MG63 (cell line): ENCODE results near the gene DDHD1. TPM values are rescaled to one million over a fixed set of nuclear protein-coding genes. Genes with fewer than 3 reads are reported as not detected.

Experiments
- DNase-seq: peaks from one replicate; pipeline ENCODE4 v3.0.0-alpha.2; 2020
- H3K27me3 ChIP-seq: fragments of 250-450 bp; sonication (Bioruptor Pico); 2 replicates; pipeline ENCODE4 v1.5.1; 2020; ENCODE audit warnings: mild to moderate bottlenecking, moderate library complexity
- H3K36me3 ChIP-seq: fragments of 250-450 bp; sonication (Bioruptor Pico); 2 replicates; pipeline ENCODE4 v1.5.1; 2020; ENCODE audit warnings: mild to moderate bottlenecking, moderate library complexity
- H3K4me3 ChIP-seq: fragments of 250-450 bp; sonication (Bioruptor Pico); 2 replicates; pipeline ENCODE4 v1.5.1; 2020; ENCODE audit warnings: mild to moderate bottlenecking, moderate library complexity
- H3K9me3 ChIP-seq: fragments of 250-450 bp; sonication (Bioruptor Pico); 2 replicates; pipeline ENCODE4 v1.5.1; 2020; ENCODE audit warnings: mild to moderate bottlenecking, moderate library complexity
- total RNA-seq: library from RNA; depleted of rRNA; stranded (reverse); fragments of >200 nt; shearing (Covaris generic); gene quantifications from 2 replicates; pipeline ENCODE4 v1.2.3, GENCODE V29; 2014; ENCODE audit warnings: low replicate concordance

Gene DDHD1
- total RNA-seq, 1 experiment from 2014 or later = 4.3 TPM

GRCh38 chr14:53027562-53027961 is 125.6 kb downstream of the DDHD1 start:
- H3K9me3 ChIP-seq = no peaks in the 10 kb centered on the region
- H3K27me3 ChIP-seq = no peaks in the 10 kb centered on the region
- H3K36me3 ChIP-seq = no peaks in the 10 kb centered on the region
- no peak overlapping the region for H3K4me3 ChIP-seq
- DNase-seq = no peak

GRCh38 chr14:53027041-53027440 is 126.1 kb downstream of the DDHD1 start:
- H3K27me3 ChIP-seq = no peaks in the 10 kb centered on the region
- no peak for DNase-seq
- H3K9me3 ChIP-seq = no peaks in the 10 kb centered on the region
- H3K4me3 ChIP-seq = no peak overlapping the region
- no peaks in the 10 kb centered on the region for H3K36me3 ChIP-seq

- Histone ChIP-seq H3K4me3 (no peak overlapping the region), H3K9me3 (no peaks in the 10 kb centered on the region), H3K27me3 (no peaks in the 10 kb centered on the region), H3K36me3 (no peaks in the 10 kb centered on the region)
- no peak for DNase-seq
Observed at GRCh38 chr14:53023325-53023724, 129.8 kb downstream of the DDHD1 start.

GRCh38 chr14:53022593-53022992 is 130.5 kb downstream of the DDHD1 start:
- Histone ChIP-seq H3K4me3 (no peak overlapping the region), H3K36me3 (no peaks in the 10 kb centered on the region), H3K9me3 (no peaks in the 10 kb centered on the region), H3K27me3 (no peaks in the 10 kb centered on the region)
- peak; percentile 33 for DNase-seq

- Histone ChIP-seq H3K27me3 (no peaks in the 10 kb centered on the region), H3K9me3 (no peaks in the 10 kb centered on the region), H3K4me3 (no peak overlapping the region), H3K36me3 (no peaks in the 10 kb centered on the region)
- DNase-seq = no peak
Observed at GRCh38 chr14:53020193-53020932, 132.8 kb downstream of the DDHD1 start.

GRCh38 chr14:53019406-53019805 is 133.7 kb downstream of the DDHD1 start:
- Histone ChIP-seq H3K36me3 (no peaks in the 10 kb centered on the region), H3K4me3 (no peak overlapping the region), H3K9me3 (no peaks in the 10 kb centered on the region), H3K27me3 (no peaks in the 10 kb centered on the region)
- DNase-seq = no peak

- Histone ChIP-seq H3K36me3 (no peaks in the 10 kb centered on the region), H3K27me3 (no peaks in the 10 kb centered on the region), H3K4me3 (no peak overlapping the region), H3K9me3 (no peaks in the 10 kb centered on the region)
- no peak for DNase-seq
Observed at GRCh38 chr14:53017837-53018236, 135.3 kb downstream of the DDHD1 start.

GRCh38 chr14:53016919-53017318 is 136.2 kb downstream of the DDHD1 start:
- H3K9me3 ChIP-seq = no peaks in the 10 kb centered on the region
- no peaks in the 10 kb centered on the region for H3K27me3 ChIP-seq
- no peaks in the 10 kb centered on the region for H3K36me3 ChIP-seq
- no peak overlapping the region for H3K4me3 ChIP-seq
- no peak for DNase-seq

GRCh38 chr14:53016491-53016890 is 136.6 kb downstream of the DDHD1 start:
- no peaks in the 10 kb centered on the region for H3K36me3 ChIP-seq
- no peak overlapping the region for H3K4me3 ChIP-seq
- no peak for DNase-seq
- H3K27me3 ChIP-seq = no peaks in the 10 kb centered on the region
- H3K9me3 ChIP-seq = no peaks in the 10 kb centered on the region

GRCh38 chr14:53011053-53011462 is 142.1 kb downstream of the DDHD1 start:
- Histone ChIP-seq H3K4me3 (no peak overlapping the region), H3K36me3 (no peaks in the 10 kb centered on the region), H3K9me3 (no peaks in the 10 kb centered on the region), H3K27me3 (no peaks in the 10 kb centered on the region)
- peak; percentile 90 for DNase-seq

- no peaks in the 10 kb centered on the region for H3K9me3 ChIP-seq
- no peaks in the 10 kb centered on the region for H3K27me3 ChIP-seq
- no peak overlapping the region for H3K4me3 ChIP-seq
- no peaks in the 10 kb centered on the region for H3K36me3 ChIP-seq
- DNase-seq = no peak
Observed at GRCh38 chr14:53010193-53011040, 142.7 kb downstream of the DDHD1 start.

GRCh38 chr14:53006931-53007562 is 146.1 kb downstream of the DDHD1 start:
- H3K27me3 ChIP-seq = no peaks in the 10 kb centered on the region
- DNase-seq = no peak
- no peaks in the 10 kb centered on the region for H3K9me3 ChIP-seq
- no peak overlapping the region for H3K4me3 ChIP-seq
- H3K36me3 ChIP-seq = no peaks in the 10 kb centered on the region

- no peak overlapping the region for H3K4me3 ChIP-seq
- peak; percentile 10 for DNase-seq
- H3K36me3 ChIP-seq = no peaks in the 10 kb centered on the region
- H3K27me3 ChIP-seq = no peaks in the 10 kb centered on the region
- no peaks in the 10 kb centered on the region for H3K9me3 ChIP-seq
Observed at GRCh38 chr14:53004976-53005375, 148.1 kb downstream of the DDHD1 start.

- H3K36me3 ChIP-seq = no peaks in the 10 kb centered on the region
- H3K27me3 ChIP-seq = no peaks in the 10 kb centered on the region
- no peaks in the 10 kb centered on the region for H3K9me3 ChIP-seq
- no peak overlapping the region for H3K4me3 ChIP-seq
- no peak for DNase-seq
Observed at GRCh38 chr14:53003776-53004175, 149.3 kb downstream of the DDHD1 start.

- H3K27me3 ChIP-seq = no peaks in the 10 kb centered on the region
- H3K4me3 ChIP-seq = no peak overlapping the region
- H3K9me3 ChIP-seq = no peaks in the 10 kb centered on the region
- H3K36me3 ChIP-seq = no peaks in the 10 kb centered on the region
- DNase-seq = no peak
Observed at GRCh38 chr14:53002576-53002975, 150.5 kb downstream of the DDHD1 start.

GRCh38 chr14:53001787-53002378 is 151.2 kb downstream of the DDHD1 start:
- H3K9me3 ChIP-seq = no peaks in the 10 kb centered on the region
- no peak for DNase-seq
- no peaks in the 10 kb centered on the region for H3K36me3 ChIP-seq
- no peaks in the 10 kb centered on the region for H3K27me3 ChIP-seq
- no peak overlapping the region for H3K4me3 ChIP-seq

GRCh38 chr14:52998376-52999015 is 154.6 kb downstream of the DDHD1 start:
- no peaks in the 10 kb centered on the region for H3K36me3 ChIP-seq
- DNase-seq = peak; percentile 25
- no peak overlapping the region for H3K4me3 ChIP-seq
- H3K27me3 ChIP-seq = no peaks in the 10 kb centered on the region
- H3K9me3 ChIP-seq = no peaks in the 10 kb centered on the region
